Loucy (cell line): Measurements from ENCODE around the gene PCCA.

Experiments
- H2AFZ ChIP-seq: fragments of 200-600 bp; sonication (generic); 2 replicates; pipeline ENCODE4 v1.6.0; 2016; ENCODE audit warnings: antibody characterized with exemption, mild to moderate bottlenecking, low read length, moderate library complexity
- H3F3A ChIP-seq: fragments of 200-600 bp; 2 replicates; pipeline ENCODE4 v1.6.0; 2016; ENCODE audit warnings: antibody characterized with exemption, low read depth, mild to moderate bottlenecking
- H3K27me3 ChIP-seq: fragments of 200-600 bp; sonication (generic); 2 replicates; pipeline ENCODE4 v1.6.1; 2014; ENCODE audit warnings: low read length, mild to moderate bottlenecking; ENCODE audit not compliant: insufficient read depth, poor library complexity, severe bottlenecking
- H3K36me3 ChIP-seq: fragments of 200-600 bp; sonication (generic); 2 replicates; pipeline ENCODE4 v1.6.1; 2016; ENCODE audit warnings: low read length; ENCODE audit not compliant: insufficient read depth
- H3K4me1 ChIP-seq: fragments of 200-600 bp; sonication (generic); 2 replicates; pipeline ENCODE4 v1.5.1; 2014; ENCODE audit warnings: low read length, mild to moderate bottlenecking; ENCODE audit not compliant: insufficient read depth, poor library complexity, severe bottlenecking
- H3K4me2 ChIP-seq: fragments of 200-600 bp; sonication (generic); 2 replicates; pipeline ENCODE4 v1.6.0; 2014; ENCODE audit warnings: antibody characterized with exemption, low read length, low read depth, mild to moderate bottlenecking; ENCODE audit not compliant: poor library complexity, severe bottlenecking
- H3K4me3 ChIP-seq: fragments of 200-600 bp; sonication (generic); 2 replicates; pipeline ENCODE4 v1.5.1; 2014; ENCODE audit warnings: low read length, mild to moderate bottlenecking, mixed read lengths; ENCODE audit not compliant: poor library complexity, severe bottlenecking
- H3K79me2 ChIP-seq: fragments of 200-600 bp; sonication (generic); 2 replicates; pipeline ENCODE4 v1.6.1; 2014; ENCODE audit warnings: low read length; ENCODE audit not compliant: insufficient read depth
- H3K9ac ChIP-seq: fragments of 200-600 bp; sonication (generic); 2 replicates; pipeline ENCODE4 v1.6.0; 2014; ENCODE audit warnings: mild to moderate bottlenecking, low read depth, low read length, moderate library complexity; ENCODE audit not compliant: poor library complexity, severe bottlenecking
- H3K9me2 ChIP-seq: fragments of 200-600 bp; sonication (generic); replicated peaks from 2 replicates; pipeline ENCODE4 v1.6.1; 2016; ENCODE audit warnings: low read depth, low read length, mixed read lengths
- H3K9me3 ChIP-seq: fragments of 200-600 bp; sonication (generic); 2 replicates; pipeline ENCODE4 v1.6.1; 2014; ENCODE audit warnings: mild to moderate bottlenecking, antibody characterized with exemption, low read length, low read depth; ENCODE audit not compliant: insufficient read depth
- H4K20me1 ChIP-seq: fragments of 200-600 bp; sonication (generic); 2 replicates; pipeline ENCODE4 v1.6.0; 2014; ENCODE audit warnings: antibody characterized with exemption, low read length, mild to moderate bottlenecking; ENCODE audit not compliant: insufficient read depth, poor library complexity, severe bottlenecking
- CTCF ChIP-seq: fragments of 200-600 bp; sonication (generic); conservative IDR thresholded peaks from 2 replicates; pipeline ENCODE4 v1.5.1; 2014; ENCODE audit warnings: mild to moderate bottlenecking, antibody characterized with exemption, low read length
- EZH2phosphoT487 ChIP-seq: fragments of 200-600 bp; IDR thresholded peaks from 2 replicates; pipeline ENCODE4 v1.6.1; 2018; ENCODE audit warnings: antibody characterized with exemption, mild to moderate bottlenecking, moderate library complexity, borderline replicate concordance

PCCA gene

GRCh38 chr13:100212904-100213553 lies 124.1 kb downstream of the PCCA start:
- Histone ChIP-seq H3K4me3 (no peak overlapping the region), H3K4me2 (no peak overlapping the region), H3K79me2 (no peaks in the 10 kb centered on the region), H3K9me2 (no peaks in the 10 kb centered on the region), H3K27me3 (no peaks in the 10 kb centered on the region), H3K9ac (no peak overlapping the region), H4K20me1 (no peaks in the 10 kb centered on the region), H3K9me3 (0 out of 2 replicates have a peak, but pooled peaks cover 2% of the 10 kb centered on the region), H3K36me3 (peaks cover 15% of the 10 kb centered on the region; the same call in 1 of the 2 replicates), H2AFZ (no peak overlapping the region), H3K4me1 (no peaks in the 10 kb centered on the region), H3F3A (no peaks in the 10 kb centered on the region)
- no peak for TF ChIP-seq EZH2phosphoT487
- TF ChIP-seq CTCF, result no peak

GRCh38 chr13:100213576-100213975 lies 124.7 kb downstream of the PCCA start:
- H3K4me3 ChIP-seq, result no peak overlapping the region
- no peaks in the 10 kb centered on the region for H3K79me2 ChIP-seq
- peaks cover 15% of the 10 kb centered on the region; the same call in 1 of the 2 replicates for H3K36me3 ChIP-seq
- TF ChIP-seq CTCF, result no peak
- TF ChIP-seq EZH2phosphoT487, result no peak
- H3F3A ChIP-seq, result no peaks in the 10 kb centered on the region
- H3K4me2 ChIP-seq, result no peak overlapping the region
- no peaks in the 10 kb centered on the region for H4K20me1 ChIP-seq
- H3K9me3 ChIP-seq, result 0 out of 2 replicates have a peak, but pooled peaks cover 2% of the 10 kb centered on the region
- no peaks in the 10 kb centered on the region for H3K4me1 ChIP-seq
- no peaks in the 10 kb centered on the region for H3K9me2 ChIP-seq
- no peak overlapping the region for H2AFZ ChIP-seq
- no peaks in the 10 kb centered on the region for H3K27me3 ChIP-seq
- no peak overlapping the region for H3K9ac ChIP-seq

- no peak for TF ChIP-seq CTCF
- H3K27me3 ChIP-seq, result no peaks in the 10 kb centered on the region
These were observed 126.0 kb downstream of the PCCA start for GRCh38 chr13:100214886-100215285.

More at GRCh38 chr13:100214886-100215285, 126.0 kb downstream of the PCCA start:
- Histone ChIP-seq H3F3A (no peaks in the 10 kb centered on the region), H3K79me2 (no peaks in the 10 kb centered on the region), H3K9me3 (0 out of 2 replicates have a peak, but pooled peaks cover 2% of the 10 kb centered on the region), H3K4me1 (no peaks in the 10 kb centered on the region), H2AFZ (no peak overlapping the region), H3K4me2 (no peak overlapping the region), H4K20me1 (no peaks in the 10 kb centered on the region), H3K9ac (no peak overlapping the region), H3K9me2 (no peaks in the 10 kb centered on the region), H3K36me3 (peaks cover 15% of the 10 kb centered on the region; the same call in 1 of the 2 replicates), H3K4me3 (no peak overlapping the region)
